ENCODE measurements around the gene MRAS.
A peak's percentile ranks its signal among the peaks of the same experiment; 100 is the strongest.

DNA sequence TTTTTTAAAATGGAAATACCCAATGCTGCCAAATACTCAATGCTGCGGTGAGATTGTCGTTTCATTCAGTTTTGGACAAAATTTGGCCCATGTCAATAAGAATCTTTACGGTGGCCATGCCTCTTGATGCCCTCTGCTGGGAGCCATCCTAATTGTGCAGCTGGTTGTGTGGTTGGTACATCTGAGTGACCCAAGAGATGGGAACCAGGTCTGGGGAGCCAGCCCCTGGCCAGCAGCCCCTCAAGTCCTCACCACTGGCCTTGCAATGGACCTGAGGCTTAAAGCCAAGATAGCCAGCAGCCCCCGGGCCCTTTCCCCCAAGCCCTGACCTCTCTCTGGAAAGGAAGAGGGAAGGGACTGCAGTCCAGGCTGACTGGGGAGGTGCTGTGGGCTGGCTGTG lies 49.6 kb downstream of the MRAS start:
- TF ChIP-seq SMC3 (IDR thresholded peaks at IDR 0.05; ENCODE audit: low read depth, low read length): 0 out of 2 replicates have a peak, but pooled peaks have one; percentile 15
- no peak for TF ChIP-seq CTCF (conservative IDR thresholded peaks at IDR 0.05; ENCODE audit: low read depth, low read length)
- TF ChIP-seq POLR2A (IDR thresholded peaks at IDR 0.05; ENCODE audit: low read depth, low read length): no peak
- TF ChIP-seq RFX5 (IDR thresholded peaks at IDR 0.05; ENCODE audit: low read depth, low read length): no peak
